ENCODE results near the gene FOXP1. TPM values are rescaled to one million over a fixed set of nuclear protein-coding genes. Genes with fewer than 3 reads are reported as not detected.

Gene FOXP1
- total and polyA plus RNA-seq, 8 donors, result 12.3 to 215 (median 117) TPM

DNA sequence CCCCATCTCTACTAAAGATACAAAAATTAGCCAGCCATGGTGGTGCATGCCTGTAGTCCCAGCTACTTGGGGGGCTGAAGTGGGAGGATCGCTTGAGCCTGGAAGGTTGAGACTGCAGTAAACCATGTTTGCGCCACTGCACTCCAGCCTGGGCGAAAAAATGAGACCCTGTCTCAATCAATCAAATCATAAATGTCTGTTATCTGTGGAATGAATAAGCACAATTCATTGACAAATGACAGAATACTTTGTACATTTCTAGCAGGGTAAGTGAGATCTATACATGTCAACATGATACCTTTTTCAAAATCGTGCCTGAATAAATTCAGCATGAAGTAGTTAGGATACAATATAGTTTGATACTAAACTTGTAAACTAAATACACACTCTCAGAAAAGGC lies 181.2 kb downstream of the FOXP1 start:
- H3K4me3 ChIP-seq, result no peak overlapping the region
- peaks cover 0 to 35% (median 19%) of the 10 kb centered on the region in 4 donors for H3K4me1 ChIP-seq
- WGBS, 5 donors, result 82 to 89% (median 87%) methylated on average over 4 of the region's 4 CpGs
- H3K27ac ChIP-seq, result no peak overlapping the region
- intact Hi-C loops (cut with DNase I; ENCODE audit: low total_unique reads), result no loop called here
- TF ChIP-seq, protein P1, sequence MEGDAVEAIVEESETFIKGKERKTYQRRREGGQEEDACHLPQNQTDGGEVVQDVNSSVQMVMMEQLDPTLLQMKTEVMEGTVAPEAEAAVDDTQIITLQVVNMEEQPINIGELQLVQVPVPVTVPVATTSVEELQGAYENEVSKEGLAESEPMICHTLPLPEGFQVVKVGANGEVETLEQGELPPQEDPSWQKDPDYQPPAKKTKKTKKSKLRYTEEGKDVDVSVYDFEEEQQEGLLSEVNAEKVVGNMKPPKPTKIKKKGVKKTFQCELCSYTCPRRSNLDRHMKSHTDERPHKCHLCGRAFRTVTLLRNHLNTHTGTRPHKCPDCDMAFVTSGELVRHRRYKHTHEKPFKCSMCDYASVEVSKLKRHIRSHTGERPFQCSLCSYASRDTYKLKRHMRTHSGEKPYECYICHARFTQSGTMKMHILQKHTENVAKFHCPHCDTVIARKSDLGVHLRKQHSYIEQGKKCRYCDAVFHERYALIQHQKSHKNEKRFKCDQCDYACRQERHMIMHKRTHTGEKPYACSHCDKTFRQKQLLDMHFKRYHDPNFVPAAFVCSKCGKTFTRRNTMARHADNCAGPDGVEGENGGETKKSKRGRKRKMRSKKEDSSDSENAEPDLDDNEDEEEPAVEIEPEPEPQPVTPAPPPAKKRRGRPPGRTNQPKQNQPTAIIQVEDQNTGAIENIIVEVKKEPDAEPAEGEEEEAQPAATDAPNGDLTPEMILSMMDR (IDR thresholded peaks at IDR 0.05), result no peak
- TF ChIP-seq POLR2A (IDR thresholded peaks at IDR 0.05), result no peak
- no peak for TF ChIP-seq EP300 (IDR thresholded peaks at IDR 0.05)
- TF ChIP-seq POLR2AphosphoS5 (IDR thresholded peaks at IDR 0.05), result no peak
- H3K27me3 ChIP-seq, result no peaks in the 10 kb centered on the region
- no peaks in the 10 kb centered on the region for H3K36me3 ChIP-seq
- no peaks in the 10 kb centered on the region for H3K9me3 ChIP-seq
- DNase-seq, result no peak

- no peak for DNase-seq
- WGBS, 5 donors, result 87 to 90% (median 89%) methylated on average over 12 of the region's 12 CpGs
- intact Hi-C loops (cut with DNase I; ENCODE audit: low total_unique reads), result no loop called here
These were observed 181.8 kb downstream of the FOXP1 start for GRCh38 chr3:71401695-71402231.

DNA sequence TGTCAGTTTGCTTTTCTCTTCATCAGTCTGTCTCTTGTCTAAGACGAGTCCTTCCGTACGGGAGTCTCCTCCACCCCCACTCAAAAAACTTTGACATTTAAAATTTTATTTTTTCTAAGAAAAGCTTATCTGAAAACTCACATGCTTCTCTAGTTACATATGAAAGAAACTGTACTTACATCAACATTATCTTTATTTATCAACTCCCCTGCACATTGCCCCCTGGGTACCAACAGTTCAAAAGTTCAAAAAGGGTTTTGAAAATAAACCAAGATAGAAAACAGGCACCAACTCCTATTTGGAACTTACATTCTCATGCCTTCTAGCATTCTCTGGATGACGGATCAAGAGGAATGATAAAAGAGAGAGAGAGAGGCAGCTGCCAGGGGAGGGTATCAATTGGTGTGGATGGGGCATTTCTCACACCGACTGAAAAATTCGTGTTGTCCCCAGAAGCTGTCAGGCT lies 182.5 kb downstream of the FOXP1 start:
- intact Hi-C loops (cut with DNase I; ENCODE audit: low total_unique reads), result no loop called here
- WGBS, 5 donors, result 68 to 73% (median 70%) methylated on average over 6 of the region's 6 CpGs
- Histone ChIP-seq H3K4me1 (peaks cover 0 to 36% (median 24%) of the 10 kb centered on the region in 4 donors), H3K9me3 (no peaks in the 10 kb centered on the region), H3K27me3 (no peaks in the 10 kb centered on the region), H3K27ac (no peak overlapping the region), H3K4me3 (no peak overlapping the region), H3K36me3 (no peaks in the 10 kb centered on the region)
- DNase-seq, result no peak
- TF ChIP-seq, protein P1 (IDR thresholded peaks at IDR 0.05), result no peak
- TF ChIP-seq EP300 (IDR thresholded peaks at IDR 0.05), result no peak
- no peak for TF ChIP-seq POLR2A (IDR thresholded peaks at IDR 0.05)
- TF ChIP-seq POLR2AphosphoS5 (IDR thresholded peaks at IDR 0.05), result no peak

More at GRCh38 chr3:71401695-71402231, 181.8 kb downstream of the FOXP1 start:
- Histone ChIP-seq H3K4me3 (no peak overlapping the region), H3K36me3 (no peaks in the 10 kb centered on the region), H3K4me1 (peaks cover 0 to 33% (median 19%) of the 10 kb centered on the region in 4 donors), H3K27ac (no peak overlapping the region), H3K9me3 (no peaks in the 10 kb centered on the region), H3K27me3 (no peaks in the 10 kb centered on the region)
- no peak for TF ChIP-seq POLR2A (IDR thresholded peaks at IDR 0.05)
- TF ChIP-seq POLR2AphosphoS5 (IDR thresholded peaks at IDR 0.05), result no peak
- TF ChIP-seq EP300 (IDR thresholded peaks at IDR 0.05), result no peak
- TF ChIP-seq, protein P1 (IDR thresholded peaks at IDR 0.05), result no peak

- peaks cover 0 to 46% (median 33%) of the 10 kb centered on the region in 4 donors for H3K4me1 ChIP-seq
- no peak overlapping the region for H3K4me3 ChIP-seq
- no peaks in the 10 kb centered on the region for H3K9me3 ChIP-seq
- no peak for DNase-seq
- no peaks in the 10 kb centered on the region for H3K27me3 ChIP-seq
- intact Hi-C loops (cut with DNase I; ENCODE audit: low total_unique reads), result no loop called here
- TF ChIP-seq, protein P1 (IDR thresholded peaks at IDR 0.05), result no peak
- TF ChIP-seq POLR2A (IDR thresholded peaks at IDR 0.05), result no peak
- no peak for TF ChIP-seq POLR2AphosphoS5 (IDR thresholded peaks at IDR 0.05)
- TF ChIP-seq EP300 (IDR thresholded peaks at IDR 0.05), result no peak
- no peak overlapping the region for H3K27ac ChIP-seq
- 61 to 86% (median 70%) methylated on average over 3 of the region's 3 CpGs for WGBS, 5 donors
- H3K36me3 ChIP-seq, result no peaks in the 10 kb centered on the region
These were observed 184.1 kb downstream of the FOXP1 start for GRCh38 chr3:71399478-71399877.
